BLaER1 (cell line): ENCODE data around the gene KNOP1.

ENCODE experiments used
- H3K27ac ChIP-seq: shearing (Covaris generic); formaldehyde crosslinking; 2 replicates; pipeline ENCODE4 v1.8.1; 2022
- H3K27me3 ChIP-seq: shearing (Covaris generic); formaldehyde crosslinking; 2 replicates; pipeline ENCODE4 v1.8.1; 2022
- H3K36me3 ChIP-seq: shearing (Covaris generic); formaldehyde crosslinking; 2 replicates; pipeline ENCODE4 v1.8.1; 2022
- H3K4me1 ChIP-seq: shearing (Covaris generic); formaldehyde crosslinking; 2 replicates; pipeline ENCODE4 v1.8.1; 2022
- H3K4me2 ChIP-seq: shearing (Covaris generic); formaldehyde crosslinking; 2 replicates; pipeline ENCODE4 v1.8.1; 2022
- H3K4me3 ChIP-seq: shearing (Covaris generic); formaldehyde crosslinking; 2 replicates; pipeline ENCODE4 v1.8.1; 2022
- H3K9ac ChIP-seq: shearing (Covaris generic); formaldehyde crosslinking; 2 replicates; pipeline ENCODE4 v1.8.1; 2022
- H3K9me3 ChIP-seq: shearing (Covaris generic); formaldehyde crosslinking; 2 replicates; pipeline ENCODE4 v1.8.1; 2022
- H4K20me1 ChIP-seq: shearing (Covaris generic); formaldehyde crosslinking; 2 replicates; pipeline ENCODE4 v1.8.1; 2022
- Cebpa-rat ChIP-seq: shearing (Covaris generic); IDR thresholded peaks from 2 replicates; pipeline ENCODE4 v1.8.1; 2022

KNOP1 gene

GRCh38 chr16:19717741-19718623 lies at the start of gene KNOP1, which contains the start of gene IQCK:
Gene KNOP1 (minus strand): TSS chr16:19718227. CDS start chr16:19715035, 3,192 bp downstream.
Gene IQCK (plus strand): TSS chr16:19718271. CDS start chr16:19718307, 36 bp downstream.
- peak within 1 kb of the TSS; percentile 86 for H3K4me3 ChIP-seq
- peaks cover 38% of the 10 kb centered on the region for H4K20me1 ChIP-seq
- H3K9ac ChIP-seq, result peak within 1 kb of the TSS; percentile 85
- no peaks in the 10 kb centered on the region for H3K27me3 ChIP-seq
- H3K27ac ChIP-seq, result peak within 1 kb of the TSS; percentile 83
- peaks cover 31% of the 10 kb centered on the region for H3K36me3 ChIP-seq
- peaks cover 36% of the 10 kb centered on the region for H3K4me1 ChIP-seq
- TF ChIP-seq Cebpa-rat, result no peak
- H3K9me3 ChIP-seq, result no peaks in the 10 kb centered on the region
- peak within 1 kb of the TSS; percentile 95 for H3K4me2 ChIP-seq

DNA sequence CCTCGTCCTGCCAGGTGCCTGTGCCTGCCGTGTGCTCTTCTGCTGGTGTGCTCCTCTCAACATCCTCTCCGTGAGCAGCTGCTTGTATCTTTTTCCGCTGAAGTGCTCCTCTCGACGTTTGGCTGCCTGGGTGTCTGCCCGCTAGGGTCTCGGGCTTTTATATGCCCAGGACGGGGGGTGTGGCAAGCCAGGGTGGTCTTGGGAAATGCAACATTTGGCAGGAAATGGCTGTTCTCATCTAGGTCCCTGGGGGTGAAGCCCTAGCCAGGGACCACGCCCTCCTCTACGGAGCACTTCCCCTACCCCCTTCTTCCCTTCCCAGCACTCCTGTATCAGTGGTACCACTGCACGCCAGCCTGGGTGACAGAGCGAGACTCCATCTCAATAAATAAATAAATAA lies 49.5 kb upstream of the KNOP1 start:
- Histone ChIP-seq H3K27me3 (no peaks in the 10 kb centered on the region), H3K36me3 (no peaks in the 10 kb centered on the region), H3K4me2 (peak overlapping the region; percentile 77), H3K4me1 (peaks cover 49% of the 10 kb centered on the region), H4K20me1 (no peaks in the 10 kb centered on the region), H3K4me3 (peak overlapping the region; percentile 28), H3K27ac (peak overlapping the region; percentile 69), H3K9me3 (peaks cover 24% of the 10 kb centered on the region), H3K9ac (no peak overlapping the region)
- no peak; the same call in 1 of the 2 replicates for TF ChIP-seq Cebpa-rat

GRCh38 chr16:19766988-19767387 lies 49.0 kb upstream of the KNOP1 start:
- H3K4me3 ChIP-seq, result peak overlapping the region; percentile 28
- no peak for TF ChIP-seq Cebpa-rat
- no peak overlapping the region for H3K9ac ChIP-seq
- H3K4me1 ChIP-seq, result peaks cover 47% of the 10 kb centered on the region
- no peaks in the 10 kb centered on the region for H3K27me3 ChIP-seq
- peak overlapping the region; percentile 69 for H3K27ac ChIP-seq
- H3K9me3 ChIP-seq, result peaks cover 24% of the 10 kb centered on the region
- H3K4me2 ChIP-seq, result peak overlapping the region; percentile 77
- no peaks in the 10 kb centered on the region for H3K36me3 ChIP-seq
- no peaks in the 10 kb centered on the region for H4K20me1 ChIP-seq

- H3K4me3 ChIP-seq, result peak overlapping the region; percentile 28; the same call in 1 of the 2 replicates
- H3K4me1 ChIP-seq, result peaks cover 42% of the 10 kb centered on the region
- TF ChIP-seq Cebpa-rat, result no peak
- peaks cover 24% of the 10 kb centered on the region for H3K9me3 ChIP-seq
- no peaks in the 10 kb centered on the region for H3K36me3 ChIP-seq
- no peaks in the 10 kb centered on the region for H3K27me3 ChIP-seq
- H4K20me1 ChIP-seq, result no peaks in the 10 kb centered on the region
- H3K27ac ChIP-seq, result peak overlapping the region; percentile 69
- H3K9ac ChIP-seq, result no peak overlapping the region
- peak overlapping the region; percentile 77 for H3K4me2 ChIP-seq
Measured at GRCh38 chr16:19766554-19766884, 48.5 kb upstream of the KNOP1 start.

- H3K4me2 ChIP-seq, result peak overlapping the region; percentile 77
- H3K9ac ChIP-seq, result no peak overlapping the region
- TF ChIP-seq Cebpa-rat, result no peak
- peak overlapping the region; percentile 69 for H3K27ac ChIP-seq
- peaks cover 37% of the 10 kb centered on the region for H3K4me1 ChIP-seq
- no peaks in the 10 kb centered on the region for H3K36me3 ChIP-seq
- H3K27me3 ChIP-seq, result no peaks in the 10 kb centered on the region
- no peak overlapping the region for H3K4me3 ChIP-seq
- peaks cover 24% of the 10 kb centered on the region for H3K9me3 ChIP-seq
- H4K20me1 ChIP-seq, result no peaks in the 10 kb centered on the region
Measured at GRCh38 chr16:19765860-19766553, 48.0 kb upstream of the KNOP1 start.

- no peak overlapping the region for H3K27ac ChIP-seq
- no peaks in the 10 kb centered on the region for H3K36me3 ChIP-seq
- H4K20me1 ChIP-seq, result no peaks in the 10 kb centered on the region
- H3K27me3 ChIP-seq, result no peaks in the 10 kb centered on the region
- no peak overlapping the region for H3K4me2 ChIP-seq
- H3K9ac ChIP-seq, result no peak overlapping the region
- peaks cover 5% of the 10 kb centered on the region for H3K4me1 ChIP-seq
- H3K4me3 ChIP-seq, result no peak overlapping the region
- TF ChIP-seq Cebpa-rat, result no peak
- H3K9me3 ChIP-seq, result no peaks in the 10 kb centered on the region
Measured at GRCh38 chr16:19760356-19761060, 42.5 kb upstream of the KNOP1 start.

DNA sequence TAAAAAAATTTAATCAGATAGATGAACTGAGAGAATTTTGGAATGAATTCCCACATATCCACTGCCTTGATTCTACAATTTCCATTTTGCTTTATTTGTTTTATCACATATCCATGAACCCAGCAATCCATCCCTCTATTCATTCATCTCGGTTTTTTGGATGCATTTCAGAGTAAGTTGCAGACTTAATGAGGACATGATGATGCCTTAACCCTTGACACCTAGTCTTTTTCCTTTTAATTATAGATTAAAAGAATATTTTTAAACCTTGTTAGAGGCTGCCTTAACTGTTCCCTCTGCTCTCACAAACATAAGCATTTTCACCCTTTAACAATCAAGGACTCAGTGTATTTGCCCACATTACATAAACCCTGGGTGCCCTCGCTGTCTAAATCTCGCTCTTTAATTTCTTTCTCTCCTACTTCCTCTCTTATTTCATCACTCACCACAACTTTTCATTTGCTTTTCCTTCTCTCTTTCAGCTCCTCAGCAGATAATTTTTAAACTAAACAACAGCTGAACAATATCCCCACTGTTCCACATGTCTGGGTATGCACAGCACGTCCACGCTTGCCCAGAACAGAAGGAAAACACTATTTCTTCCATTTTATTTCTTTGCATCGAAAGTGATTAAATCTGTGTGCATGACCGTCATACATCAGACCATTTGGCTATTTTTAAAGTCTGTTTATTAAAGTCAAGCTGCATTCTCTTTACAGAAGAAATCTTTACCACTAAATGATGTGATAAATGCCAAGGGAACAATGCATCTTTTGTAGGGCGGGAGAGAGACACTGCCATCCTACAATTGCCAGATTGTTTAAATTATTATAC lies 40.0 kb upstream of the KNOP1 start:
- Histone ChIP-seq H3K27me3 (no peaks in the 10 kb centered on the region), H3K27ac (no peak overlapping the region), H3K9ac (no peak overlapping the region), H3K4me1 (no peaks in the 10 kb centered on the region), H3K4me3 (no peak overlapping the region), H3K36me3 (no peaks in the 10 kb centered on the region), H3K9me3 (no peaks in the 10 kb centered on the region), H4K20me1 (no peaks in the 10 kb centered on the region), H3K4me2 (no peak overlapping the region)
- TF ChIP-seq Cebpa-rat, result no peak

GRCh38 chr16:19757026-19757425 lies 39.0 kb upstream of the KNOP1 start:
- TF ChIP-seq Cebpa-rat, result no peak
- no peaks in the 10 kb centered on the region for H3K36me3 ChIP-seq
- no peak overlapping the region for H3K9ac ChIP-seq
- H3K9me3 ChIP-seq, result no peaks in the 10 kb centered on the region
- H3K27ac ChIP-seq, result no peak overlapping the region
- H3K27me3 ChIP-seq, result no peaks in the 10 kb centered on the region
- H3K4me1 ChIP-seq, result no peaks in the 10 kb centered on the region
- H3K4me3 ChIP-seq, result no peak overlapping the region
- H4K20me1 ChIP-seq, result no peaks in the 10 kb centered on the region
- H3K4me2 ChIP-seq, result no peak overlapping the region

- Histone ChIP-seq H3K4me2 (no peak overlapping the region), H3K27me3 (no peaks in the 10 kb centered on the region), H3K27ac (no peak overlapping the region), H4K20me1 (no peaks in the 10 kb centered on the region), H3K9me3 (no peaks in the 10 kb centered on the region), H3K4me3 (no peak overlapping the region), H3K36me3 (no peaks in the 10 kb centered on the region), H3K9ac (no peak overlapping the region), H3K4me1 (no peaks in the 10 kb centered on the region; the same call in 1 of the 2 replicates)
- no peak for TF ChIP-seq Cebpa-rat
Measured at GRCh38 chr16:19755268-19755667, 37.2 kb upstream of the KNOP1 start.
